Measurements from ENCODE around the gene ESRRB.

Gene ESRRB

GRCh38 chr14:76426161-76426696, 50.3 kb downstream of the ESRRB start:
- H3K4me3 ChIP-seq (replicated peaks in 1 of 2; ENCODE audit: low read depth in 2 of 2, low read length in 2 of 2), result no peak overlapping the region
- TF ChIP-seq CTCF (IDR thresholded peaks at IDR 0.05; ENCODE audit: low read depth, low read length), result no peak
- no peak for DNase-seq (ENCODE audit: low read depth in 2 of 2)

GRCh38 chr14:76428611-76429010, 52.7 kb downstream of the ESRRB start:
- no peak for TF ChIP-seq CTCF (IDR thresholded peaks at IDR 0.05; ENCODE audit: low read depth, low read length)
- no peak for DNase-seq (ENCODE audit: low read depth in 2 of 2)

GRCh38 chr14:76430017-76430416, 54.1 kb downstream of the ESRRB start:
- TF ChIP-seq CTCF (IDR thresholded peaks at IDR 0.05; ENCODE audit: low read depth, low read length), result no peak
- no peak overlapping the region for H3K4me3 ChIP-seq (replicated peaks in 1 of 2; ENCODE audit: low read depth in 2 of 2, low read length in 2 of 2)
- DNase-seq (ENCODE audit: low read depth in 2 of 2), result no peak

More at GRCh38 chr14:76428611-76429010, 52.7 kb downstream of the ESRRB start:
- H3K4me3 ChIP-seq (replicated peaks in 1 of 2; ENCODE audit: low read depth in 2 of 2, low read length in 2 of 2), result no peak overlapping the region

GRCh38 chr14:76430475-76430980, 54.6 kb downstream of the ESRRB start:
- no peak for DNase-seq (ENCODE audit: low read depth in 2 of 2)
- H3K4me3 ChIP-seq (replicated peaks in 1 of 2; ENCODE audit: low read depth in 2 of 2, low read length in 2 of 2), result no peak overlapping the region
- TF ChIP-seq CTCF (IDR thresholded peaks at IDR 0.05; ENCODE audit: low read depth, low read length), result no peak

GRCh38 chr14:76431538-76431937, 55.6 kb downstream of the ESRRB start:
- H3K4me3 ChIP-seq (replicated peaks in 1 of 2; ENCODE audit: low read depth in 2 of 2, low read length in 2 of 2), result no peak overlapping the region
- DNase-seq (ENCODE audit: low read depth in 2 of 2), result no peak
- no peak for TF ChIP-seq CTCF (IDR thresholded peaks at IDR 0.05; ENCODE audit: low read depth, low read length)

- DNase-seq (ENCODE audit: low read depth in 2 of 2), result no peak
- TF ChIP-seq CTCF (IDR thresholded peaks at IDR 0.05; ENCODE audit: low read depth, low read length), result no peak
- H3K4me3 ChIP-seq (replicated peaks in 1 of 2; ENCODE audit: low read depth in 2 of 2, low read length in 2 of 2), result no peak overlapping the region
These were observed 57.2 kb downstream of the ESRRB start for GRCh38 chr14:76432827-76433752.

All from cardiac fibroblast (primary cell).